KMS-11 (cell line): ENCODE results near the gene MT1M.

Source experiments
- H2AFZ ChIP-seq: fragments of 200-600 bp; sonication (generic); 2 replicates; pipeline ENCODE4 v1.6.1; 2016; ENCODE audit warnings: antibody characterized with exemption, mixed run types, low read depth
- H3K27ac ChIP-seq: fragments of 200-600 bp; sonication (generic); 2 replicates; pipeline ENCODE4 v1.6.1; 2016; ENCODE audit warnings: mild to moderate bottlenecking, mixed run types
- H3K27me3 ChIP-seq: fragments of 200-600 bp; sonication (generic); 2 replicates; pipeline ENCODE4 v1.6.1; 2017; ENCODE audit warnings: mild to moderate bottlenecking, low read depth, mixed run types, moderate library complexity; ENCODE audit not compliant: insufficient read depth
- H3K36me3 ChIP-seq: fragments of 200-600 bp; sonication (generic); 2 replicates; pipeline ENCODE4 v1.6.1; 2017; ENCODE audit warnings: mild to moderate bottlenecking, mixed run types; ENCODE audit not compliant: insufficient read depth
- H3K4me1 ChIP-seq: fragments of 200-600 bp; sonication (generic); 2 replicates; pipeline ENCODE4 v1.6.1; 2016; ENCODE audit warnings: mild to moderate bottlenecking, low read depth, mixed run types; ENCODE audit not compliant: poor library complexity, severe bottlenecking
- H3K4me2 ChIP-seq: fragments of 200-600 bp; sonication (generic); 2 replicates; pipeline ENCODE4 v1.7.0; 2016; ENCODE audit warnings: mild to moderate bottlenecking, mixed run types
- H3K4me3 ChIP-seq: fragments of 200-600 bp; sonication (generic); IDR thresholded peaks from 2 replicates; pipeline ENCODE4 v1.6.1; 2017; ENCODE audit warnings: low read depth, low read length, mixed read lengths; ENCODE audit not compliant: insufficient read depth
- H3K79me2 ChIP-seq: fragments of 200-600 bp; sonication (generic); 2 replicates; pipeline ENCODE4 v1.6.1; 2016; ENCODE audit warnings: low read depth, mixed run types; ENCODE audit not compliant: insufficient read depth
- H3K9ac ChIP-seq: fragments of 200-600 bp; sonication (generic); 2 replicates; pipeline ENCODE4 v1.6.1; 2016; ENCODE audit warnings: mild to moderate bottlenecking, mixed run types
- H4K20me1 ChIP-seq: fragments of 200-600 bp; sonication (generic); 2 replicates; pipeline ENCODE4 v1.6.1; 2016; ENCODE audit warnings: mild to moderate bottlenecking, mixed run types; ENCODE audit not compliant: insufficient read depth
- CTCF ChIP-seq: fragments of 200-600 bp; sonication (generic); conservative IDR thresholded peaks from 2 replicates; pipeline ENCODE4 v1.6.1; 2017; ENCODE audit warnings: low read depth, mild to moderate bottlenecking, antibody characterized with exemption, low read length, moderate library complexity, mixed read lengths

Gene MT1M

GRCh38 chr16:56605475-56605874 lies 27.0 kb upstream of the MT1M start:
- no peaks in the 10 kb centered on the region for H4K20me1 ChIP-seq
- peaks cover 16% of the 10 kb centered on the region for H3K4me1 ChIP-seq
- H3K4me3 ChIP-seq, result no peak overlapping the region
- peaks cover 6% of the 10 kb centered on the region; the same call in 1 of the 2 replicates for H3K27me3 ChIP-seq
- no peak overlapping the region for H3K27ac ChIP-seq
- no peak overlapping the region for H2AFZ ChIP-seq
- H3K36me3 ChIP-seq, result no peaks in the 10 kb centered on the region
- H3K79me2 ChIP-seq, result no peaks in the 10 kb centered on the region
- H3K9ac ChIP-seq, result no peak overlapping the region
- no peak for TF ChIP-seq CTCF
- H3K4me2 ChIP-seq, result no peak overlapping the region

- no peak overlapping the region for H3K27ac ChIP-seq
- no peak overlapping the region for H3K4me2 ChIP-seq
- H2AFZ ChIP-seq, result no peak overlapping the region
- peaks cover 10% of the 10 kb centered on the region; the same call in 1 of the 2 replicates for H3K27me3 ChIP-seq
- no peak overlapping the region for H3K4me3 ChIP-seq
- H3K9ac ChIP-seq, result no peak overlapping the region
- peaks cover 16% of the 10 kb centered on the region for H3K4me1 ChIP-seq
- H4K20me1 ChIP-seq, result no peaks in the 10 kb centered on the region
- no peak for TF ChIP-seq CTCF
- no peaks in the 10 kb centered on the region for H3K79me2 ChIP-seq
- H3K36me3 ChIP-seq, result no peaks in the 10 kb centered on the region
Measured at GRCh38 chr16:56606071-56606475, 26.4 kb upstream of the MT1M start.

- Histone ChIP-seq H4K20me1 (no peaks in the 10 kb centered on the region), H3K79me2 (no peaks in the 10 kb centered on the region), H3K9ac (no peak overlapping the region), H3K4me2 (no peak overlapping the region), H3K4me1 (peaks cover 16% of the 10 kb centered on the region), H3K27ac (no peak overlapping the region), H3K27me3 (peaks cover 10% of the 10 kb centered on the region; the same call in 1 of the 2 replicates), H2AFZ (no peak overlapping the region), H3K36me3 (no peaks in the 10 kb centered on the region), H3K4me3 (no peak overlapping the region)
- no peak for TF ChIP-seq CTCF
Measured at GRCh38 chr16:56606476-56607108, 25.9 kb upstream of the MT1M start.

GRCh38 chr16:56607109-56607618 lies 25.3 kb upstream of the MT1M start:
- Histone ChIP-seq H3K4me2 (no peak overlapping the region), H3K4me3 (no peak overlapping the region), H3K79me2 (no peaks in the 10 kb centered on the region), H3K4me1 (peaks cover 16% of the 10 kb centered on the region), H3K27ac (no peak overlapping the region), H4K20me1 (no peaks in the 10 kb centered on the region), H2AFZ (no peak overlapping the region), H3K9ac (no peak overlapping the region), H3K27me3 (peaks cover 10% of the 10 kb centered on the region; the same call in 1 of the 2 replicates), H3K36me3 (no peaks in the 10 kb centered on the region)
- no peak for TF ChIP-seq CTCF
